H1 (cell line): ENCODE results near the gene ISOC2. TPM values are rescaled to one million over a fixed set of nuclear protein-coding genes. Genes with fewer than 3 reads are reported as not detected.

ENCODE experiments used
- CREB1 ChIP-seq: IDR thresholded peaks from 2 replicates; pipeline ENCODE4 v1.6.1; 2012; ENCODE audit warnings: inconsistent platforms
- HDAC2 ChIP-seq, 2 experiments: fragments of 300-600 bp in 1 of 2; sonication (generic) in 1 of 2; IDR thresholded peaks; 2 replicates each; pipeline ENCODE4 v1.6.1; 2011 to 2012; ENCODE audit warnings: low read depth in 2 of 2, low read length in 2 of 2, mild to moderate bottlenecking in 2 of 2, moderate library complexity in 2 of 2, borderline replicate concordance in 1 of 2, inconsistent platforms in 1 of 2
- TAF7 ChIP-seq: optimal IDR thresholded peaks from 2 replicates; pipeline ENCODE3; 2011; ENCODE audit warnings: low read depth, mild to moderate bottlenecking, inconsistent platforms, low read length, moderate library complexity, borderline replicate concordance
- polyA plus RNA-seq, 7 experiments: library from polyadenylated mRNA; depleted of rRNA in 3 of 7; stranded (reverse) in 5 of 7; unstranded in 2 of 7; fragments of >200 nt in 5 of 7; fragments of 200-250 nt in 2 of 7; gene quantifications; 1 replicate in 5 of 7; 2 replicates in 1 of 7; 4 replicates in 1 of 7; pipeline versions ENCODE4 v1.2.1 to v1.2.3, GENCODE V29; 2011 to 2013; ENCODE audit warnings: missing spikeins in 2 of 7, mixed read lengths in 2 of 7
- total RNA-seq: library from RNA; stranded (reverse); fragmentation: NEBNext Ultra II Directional; extraction: Animal tissue kit (Norgen Biotek cat#: 25700); gene quantifications from 2 replicates; pipeline ENCODE4 v1.2.1, GENCODE V29; 2021

The ISOC2 gene
- total and polyA plus RNA-seq, 2 of the 8 experiments (the other 6 are each of a cell fraction or from before 2014, with no cell fraction given) = 96.9 to 152 TPM

DNA sequence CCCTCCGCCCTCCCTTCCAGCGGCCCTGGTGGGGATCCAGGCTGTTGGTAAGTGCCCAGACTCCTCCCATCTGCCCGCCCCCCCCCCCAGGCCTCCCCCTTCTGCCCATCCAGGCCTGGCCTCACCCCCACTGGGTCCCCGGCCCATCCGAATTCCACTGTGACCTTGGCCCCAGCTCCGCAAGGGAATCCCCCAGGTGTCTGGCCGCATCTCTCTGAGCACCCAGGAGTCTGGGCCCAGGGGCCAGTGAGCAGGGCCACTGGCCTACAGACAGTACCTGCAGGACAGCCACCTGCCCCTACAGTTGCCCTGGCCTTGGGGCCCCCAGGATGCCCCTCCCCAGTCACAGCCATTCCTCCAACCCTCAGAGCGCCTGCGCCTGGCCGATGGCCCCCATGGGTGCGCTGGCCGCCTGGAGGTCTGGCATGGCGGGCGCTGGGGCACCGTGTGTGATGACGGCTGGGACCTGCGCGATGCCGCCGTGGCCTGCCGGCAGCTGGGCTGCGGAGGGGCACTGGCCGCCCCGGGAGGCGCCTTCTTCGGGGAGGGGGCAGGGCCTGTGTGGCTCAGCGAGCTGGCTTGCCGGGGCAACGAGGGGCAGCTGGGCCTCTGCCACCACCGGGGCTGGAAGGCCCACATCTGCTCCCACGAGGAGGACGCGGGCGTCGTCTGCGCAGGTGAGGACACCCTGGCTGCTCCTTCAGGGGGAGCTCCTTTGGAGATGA, 27.7 kb upstream of the ISOC2 start (continued):
- TF ChIP-seq TAF7 (no peak), HDAC2 (IDR thresholded peaks at IDR 0.05; ENCODE audit: borderline replicate concordance in 1 of 2, low read depth in 2 of 2, low read length in 2 of 2) (no peak), CREB1 (no peak)
